Measurements from ENCODE around the gene GRXCR1. TPM values are rescaled to one million over a fixed set of nuclear protein-coding genes. Genes with fewer than 3 reads are reported as not detected.

The GRXCR1 gene
- total RNA-seq, 1 donor from 2014 or later = not detected

DNA sequence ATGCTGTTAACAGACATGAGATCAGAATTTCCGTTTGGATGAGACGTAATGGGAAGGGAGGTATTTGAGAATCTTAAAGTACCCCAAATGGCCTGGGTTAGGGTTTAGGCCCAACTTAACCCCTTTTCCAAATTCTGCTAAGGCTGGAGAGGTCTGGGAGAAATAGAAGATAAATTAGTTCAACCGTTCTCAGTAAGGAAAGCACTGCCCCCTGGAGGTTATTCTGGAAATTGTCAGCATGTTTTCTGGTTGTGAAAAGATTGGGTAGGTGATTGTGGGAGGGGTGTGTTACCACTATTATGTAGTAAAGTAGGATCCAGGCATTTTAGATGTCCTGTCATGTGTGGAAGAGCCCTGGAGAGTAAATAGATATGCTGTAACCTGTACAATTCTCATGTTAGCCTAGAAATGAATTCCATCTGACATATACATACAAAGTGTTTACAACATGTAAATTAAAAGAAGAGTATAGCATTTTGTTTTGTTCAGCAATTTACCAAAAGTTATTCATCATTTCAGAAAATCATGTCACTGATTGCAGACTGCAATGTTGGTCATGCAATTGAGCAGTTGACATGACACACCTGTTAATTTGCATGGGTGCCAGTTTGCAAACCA, 26.8 kb upstream of the GRXCR1 start:
- Mint-ChIP-seq H3K4me3 (no peak overlapping the region), H3K27me3 (peaks cover 14% of the 10 kb centered on the region), H3K36me3 (ENCODE audit: low read depth) (no peaks in the 10 kb centered on the region), H3K4me1 (no peaks in the 10 kb centered on the region), H3K27ac (no peak overlapping the region), H3K9me3 (no peaks in the 10 kb centered on the region)
- intact Hi-C loops (cut with micrococcal nuclease) = loop anchor here (1.0 to 5.0 kb wide), 3 partner anchors 297 to 583 kb away; no protein-coding TSS in a partner anchor
- CTCF ChIA-PET = interaction anchor here (1.0 to 3.3 kb wide), 4 partner anchors 295 to 494 kb away, joined by 3 to 50 read pairs (median 12); no protein-coding TSS in a partner anchor
- POLR2A ChIA-PET = no interaction called here
- DNase-seq = no peak
- TF ChIP-seq, protein P1, sequence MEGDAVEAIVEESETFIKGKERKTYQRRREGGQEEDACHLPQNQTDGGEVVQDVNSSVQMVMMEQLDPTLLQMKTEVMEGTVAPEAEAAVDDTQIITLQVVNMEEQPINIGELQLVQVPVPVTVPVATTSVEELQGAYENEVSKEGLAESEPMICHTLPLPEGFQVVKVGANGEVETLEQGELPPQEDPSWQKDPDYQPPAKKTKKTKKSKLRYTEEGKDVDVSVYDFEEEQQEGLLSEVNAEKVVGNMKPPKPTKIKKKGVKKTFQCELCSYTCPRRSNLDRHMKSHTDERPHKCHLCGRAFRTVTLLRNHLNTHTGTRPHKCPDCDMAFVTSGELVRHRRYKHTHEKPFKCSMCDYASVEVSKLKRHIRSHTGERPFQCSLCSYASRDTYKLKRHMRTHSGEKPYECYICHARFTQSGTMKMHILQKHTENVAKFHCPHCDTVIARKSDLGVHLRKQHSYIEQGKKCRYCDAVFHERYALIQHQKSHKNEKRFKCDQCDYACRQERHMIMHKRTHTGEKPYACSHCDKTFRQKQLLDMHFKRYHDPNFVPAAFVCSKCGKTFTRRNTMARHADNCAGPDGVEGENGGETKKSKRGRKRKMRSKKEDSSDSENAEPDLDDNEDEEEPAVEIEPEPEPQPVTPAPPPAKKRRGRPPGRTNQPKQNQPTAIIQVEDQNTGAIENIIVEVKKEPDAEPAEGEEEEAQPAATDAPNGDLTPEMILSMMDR (IDR thresholded peaks at IDR 0.05) = peak; percentile 88
- ATAC-seq (ENCODE audit: low read depth) = no peak

DNA sequence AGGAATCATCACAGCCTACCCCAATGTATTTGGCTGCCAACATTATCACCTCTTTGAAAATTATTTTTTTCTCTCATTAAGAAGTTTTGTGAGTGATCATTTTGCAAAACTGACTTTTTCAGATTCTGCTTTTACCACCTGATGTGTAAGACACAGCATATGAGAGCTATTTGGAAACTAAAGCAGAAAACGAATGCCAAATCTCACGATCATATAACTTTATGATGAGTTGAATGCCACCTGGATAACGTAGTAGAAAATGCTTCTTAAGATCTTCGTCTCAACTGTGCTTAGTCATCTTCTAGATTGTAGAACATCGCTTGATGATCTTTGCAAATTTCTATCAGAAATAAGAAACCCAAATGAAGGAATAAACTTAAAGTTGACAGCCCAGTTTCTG, 21.3 kb upstream of the GRXCR1 start:
- TF ChIP-seq, protein P1 (IDR thresholded peaks at IDR 0.05) = no peak

DNA sequence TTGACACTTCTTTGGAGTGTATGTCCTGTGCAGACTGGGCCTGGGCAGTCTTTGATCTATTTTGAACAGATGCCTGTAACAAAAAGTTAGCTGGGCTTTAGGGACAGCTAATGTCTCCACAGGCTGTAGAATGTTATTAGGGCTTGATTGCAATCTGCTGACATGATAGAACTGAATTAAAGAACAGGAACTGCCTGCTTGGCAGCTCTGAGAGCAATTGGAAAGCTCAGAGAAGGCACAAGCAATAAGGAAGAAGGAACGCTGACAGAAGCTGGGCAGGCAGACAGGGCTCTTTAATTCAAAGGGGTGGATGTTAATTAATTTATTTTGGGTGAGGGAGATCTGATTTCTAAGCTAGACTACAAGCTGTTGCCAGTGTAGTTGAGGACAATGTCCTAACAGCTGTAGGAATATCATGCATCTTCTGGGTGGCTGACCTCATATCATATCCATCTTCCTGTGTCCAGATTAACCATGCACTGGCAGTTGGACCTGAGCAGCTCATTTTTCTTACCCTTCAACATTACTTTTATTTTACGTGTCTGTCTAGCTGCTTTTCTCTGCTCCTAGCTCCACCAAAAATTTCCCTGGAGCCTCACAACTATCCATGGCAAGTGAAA, 20.7 kb upstream of the GRXCR1 start:
- intact Hi-C loops (cut with micrococcal nuclease) = no loop called here
- H3K9me3 Mint-ChIP-seq = no peaks in the 10 kb centered on the region
- CTCF ChIA-PET = no interaction called here

More for the DNA sequence above, 21.3 kb upstream of the GRXCR1 start:
- H3K4me1 Mint-ChIP-seq = no peaks in the 10 kb centered on the region
- H3K9me3 Mint-ChIP-seq = no peaks in the 10 kb centered on the region
- H3K36me3 Mint-ChIP-seq (ENCODE audit: low read depth) = no peaks in the 10 kb centered on the region
- CTCF ChIA-PET = no interaction called here
- no peak overlapping the region for H3K27ac Mint-ChIP-seq
- intact Hi-C loops (cut with micrococcal nuclease) = no loop called here
- no peak overlapping the region for H3K4me3 Mint-ChIP-seq
- DNase-seq (no peak), ATAC-seq (ENCODE audit: low read depth) (no peak)
- POLR2A ChIA-PET = no interaction called here
- peaks cover 24% of the 10 kb centered on the region for H3K27me3 Mint-ChIP-seq

GRCh38 chr4:42878863-42879262, 13.7 kb upstream of the GRXCR1 start:
- no peaks in the 10 kb centered on the region for H3K36me3 Mint-ChIP-seq (ENCODE audit: low read depth)
- CTCF ChIA-PET = no interaction called here
- no peak for DNase-seq
- peaks cover 13% of the 10 kb centered on the region for H3K27me3 Mint-ChIP-seq
- POLR2A ChIA-PET = no interaction called here
- H3K4me3 Mint-ChIP-seq = no peak overlapping the region
- ATAC-seq (ENCODE audit: low read depth) = no peak
- H3K4me1 Mint-ChIP-seq = no peaks in the 10 kb centered on the region
- H3K27ac Mint-ChIP-seq = no peak overlapping the region
- TF ChIP-seq, protein P1 (IDR thresholded peaks at IDR 0.05) = no peak
- intact Hi-C loops (cut with micrococcal nuclease) = no loop called here
- H3K9me3 Mint-ChIP-seq = no peaks in the 10 kb centered on the region

More for the DNA sequence above, 20.7 kb upstream of the GRXCR1 start:
- Mint-ChIP-seq H3K4me3 (no peak overlapping the region), H3K27me3 (peaks cover 24% of the 10 kb centered on the region), H3K36me3 (ENCODE audit: low read depth) (no peaks in the 10 kb centered on the region), H3K4me1 (no peaks in the 10 kb centered on the region), H3K27ac (no peak overlapping the region)
- DNase-seq (no peak), ATAC-seq (ENCODE audit: low read depth) (no peak)
- POLR2A ChIA-PET = no interaction called here
- TF ChIP-seq, protein P1 (IDR thresholded peaks at IDR 0.05) = no peak

- TF ChIP-seq, protein P1 (IDR thresholded peaks at IDR 0.05) = no peak
- ChIA-PET CTCF (no interaction called here), POLR2A (no interaction called here)
- no peaks in the 10 kb centered on the region for H3K4me1 Mint-ChIP-seq
- H3K36me3 Mint-ChIP-seq (ENCODE audit: low read depth) = no peaks in the 10 kb centered on the region
- intact Hi-C loops (cut with micrococcal nuclease) = no loop called here
- peaks cover 11% of the 10 kb centered on the region for H3K27me3 Mint-ChIP-seq
- no peak overlapping the region for H3K4me3 Mint-ChIP-seq
- H3K9me3 Mint-ChIP-seq = peaks cover 4% of the 10 kb centered on the region
- ATAC-seq (ENCODE audit: low read depth) = no peak
- no peak overlapping the region for H3K27ac Mint-ChIP-seq
- no peak for DNase-seq
Observed at GRCh38 chr4:42881253-42881652, 11.3 kb upstream of the GRXCR1 start.
